HFFc6 (cell line): ENCODE measurements around the gene DYNC1H1. TPM values are rescaled to one million over a fixed set of nuclear protein-coding genes. Genes with fewer than 3 reads are reported as not detected.

Source experiments
- DNase-seq: peaks from one replicate; pipeline ENCODE4 v3.0.0-alpha.2; 2018
- H3K27ac Mint-ChIP-seq: 2 replicates; pipeline ENCODE4 v1.8.0; 2020; ENCODE audit warnings: mild to moderate bottlenecking, mixed read lengths
- H3K27me3 Mint-ChIP-seq: 2 replicates; pipeline ENCODE4 v1.8.0; 2021; ENCODE audit warnings: mild to moderate bottlenecking, moderate library complexity, mixed read lengths; ENCODE audit not compliant: insufficient read depth
- H3K36me3 Mint-ChIP-seq: 2 replicates; pipeline ENCODE4 v1.8.0; 2021; ENCODE audit warnings: low read depth, mixed read lengths
- H3K4me1 Mint-ChIP-seq: 2 replicates; pipeline ENCODE4 v1.8.0; 2020; ENCODE audit warnings: low read depth, mixed read lengths
- H3K4me3 Mint-ChIP-seq: 2 replicates; pipeline ENCODE4 v1.8.0; 2020; ENCODE audit warnings: mild to moderate bottlenecking, moderate library complexity, mixed read lengths
- H3K9me3 Mint-ChIP-seq: 2 replicates; pipeline ENCODE4 v1.8.0; 2020; ENCODE audit warnings: mild to moderate bottlenecking, mixed read lengths
- CTCF ChIP-seq: fragments of 200-600 bp; sonication (generic); IDR thresholded peaks from 2 replicates; pipeline ENCODE4 v1.5.0; 2021; ENCODE audit warnings: antibody characterized with exemption, mild to moderate bottlenecking
- total RNA-seq, 6 experiments: library from RNA; stranded (reverse); fragmentation: NEBNext Ultra II Directional; extraction: Animal tissue kit (Norgen Biotek cat#: 25700); gene quantifications; 2 replicates in 1 of 6; 3 replicates in 5 of 6; pipeline ENCODE4 v1.2.3, GENCODE V29; 2021

DYNC1H1 gene
- total RNA-seq, 6 experiments from 2014 or later: 364 to 643 (median 408) TPM

GRCh38 chr14:102097441-102098135 lies 133.2 kb downstream of the DYNC1H1 start:
- Mint-ChIP-seq H3K27me3 (no peaks in the 10 kb centered on the region; the same call in 1 of the 2 replicates), H3K4me3 (no peak overlapping the region), H3K9me3 (no peaks in the 10 kb centered on the region), H3K36me3 (no peaks in the 10 kb centered on the region), H3K4me1 (peaks cover 23% of the 10 kb centered on the region), H3K27ac (no peak overlapping the region)
- no peak for DNase-seq
- TF ChIP-seq CTCF: no peak

GRCh38 chr14:102103062-102103695 lies 138.8 kb downstream of the DYNC1H1 start:
- no peak for DNase-seq
- H3K36me3 Mint-ChIP-seq: no peaks in the 10 kb centered on the region; the same call in 1 of the 2 replicates
- no peak overlapping the region for H3K4me3 Mint-ChIP-seq
- no peaks in the 10 kb centered on the region for H3K9me3 Mint-ChIP-seq
- H3K27ac Mint-ChIP-seq: no peak overlapping the region
- no peak for TF ChIP-seq CTCF
- no peaks in the 10 kb centered on the region for H3K4me1 Mint-ChIP-seq
- H3K27me3 Mint-ChIP-seq: peaks cover 2% of the 10 kb centered on the region; the same call in 1 of the 2 replicates

GRCh38 chr14:102105369-102105768 lies 141.0 kb downstream of the DYNC1H1 start:
- Mint-ChIP-seq H3K9me3 (peaks cover 14% of the 10 kb centered on the region; the same call in 1 of the 2 replicates), H3K36me3 (peaks cover 10% of the 10 kb centered on the region; the same call in 1 of the 2 replicates), H3K27me3 (peaks cover 2% of the 10 kb centered on the region; the same call in 1 of the 2 replicates), H3K27ac (no peak overlapping the region), H3K4me1 (no peaks in the 10 kb centered on the region), H3K4me3 (no peak overlapping the region)
- DNase-seq: no peak
- no peak for TF ChIP-seq CTCF

Other genes with a start within 250 kb of the DYNC1H1 start
- gene PPP2R5C, start 202.9 kb upstream of the DYNC1H1 start, total RNA-seq: 100 to 1,000 TPM; 108 to 128 (median 122) TPM
- gene HSP90AA1, start 122.5 kb downstream of the DYNC1H1 start, total RNA-seq: 100 to 1,000 TPM; 616 to 859 (median 665) TPM
- gene WDR20, start 175.3 kb downstream of the DYNC1H1 start, total RNA-seq: 10 to 100 TPM; 24.4 to 28.7 (median 27.7) TPM